Retinal pigment epithelial cell (primary cell): ENCODE measurements around the gene NREP.
"Not testable (repeated sequence)": the region's sequence is repeated elsewhere in the genome, so short reads cannot be mapped to it uniquely, and the experiment has no call there.

Experiments used
- DNase-seq: peaks from one replicate; pipeline ENCODE4 v3.0.0-alpha.2; 2010; ENCODE audit warnings: low read depth
- H3K4me3 ChIP-seq: 2 replicates; pipeline ENCODE4 v1.5.1; 2011; ENCODE audit warnings: mild to moderate bottlenecking, low read length, control low read depth, moderate library complexity
- CTCF ChIP-seq: conservative IDR thresholded peaks from 2 replicates; pipeline ENCODE4 v1.5.1; 2011; ENCODE audit warnings: low read depth, low read length, control low read depth, inconsistent platforms

NREP gene

GRCh38 chr5:111731638-111732037 lies 25.4 kb downstream of the NREP start:
- H3K4me3 ChIP-seq: no peak overlapping the region
- TF ChIP-seq CTCF: no peak
- no peak for DNase-seq

GRCh38 chr5:111730659-111731382 lies 26.2 kb downstream of the NREP start:
- TF ChIP-seq CTCF: no peak
- DNase-seq: no peak

GRCh38 chr5:111728941-111729340 lies 28.1 kb downstream of the NREP start:
- DNase-seq: no peak
- no peak overlapping the region for H3K4me3 ChIP-seq
- TF ChIP-seq CTCF: no peak

More at GRCh38 chr5:111730659-111731382, 26.2 kb downstream of the NREP start:
- H3K4me3 ChIP-seq: no peak overlapping the region

- no peak overlapping the region for H3K4me3 ChIP-seq
- no peak for TF ChIP-seq CTCF
- no peak for DNase-seq
These were observed 30.0 kb downstream of the NREP start for GRCh38 chr5:111726986-111727385.

- peak; percentile 71 for DNase-seq
- H3K4me3 ChIP-seq: no peak overlapping the region
- no peak for TF ChIP-seq CTCF
These were observed 34.9 kb downstream of the NREP start for GRCh38 chr5:111722140-111722539.

GRCh38 chr5:111720333-111720890 lies 36.6 kb downstream of the NREP start:
- DNase-seq: no peak
- no peak overlapping the region for H3K4me3 ChIP-seq
- no peak for TF ChIP-seq CTCF

- H3K4me3 ChIP-seq: no peak overlapping the region
- DNase-seq: no peak
- TF ChIP-seq CTCF: no peak
These were observed 37.2 kb downstream of the NREP start for GRCh38 chr5:111719773-111720172.

GRCh38 chr5:111716789-111717188 lies 40.2 kb downstream of the NREP start:
- not testable (repeated sequence) for DNase-seq, H3K4me3 ChIP-seq
